Endodermal cell (in vitro differentiated cells): ENCODE measurements around the gene PAK2. TPM values are rescaled to one million over a fixed set of nuclear protein-coding genes. Genes with fewer than 3 reads are reported as not detected.
A peak's percentile ranks its signal among the peaks of the same experiment; 100 is the strongest.

ENCODE experiments used
- DNase-seq: peaks from one replicate; pipeline ENCODE4 v3.0.0-alpha.2; 2017
- H3K27ac ChIP-seq: 2 replicates; pipeline ENCODE4 v1.5.1; 2013; ENCODE audit warnings: mild to moderate bottlenecking, low read depth, low read length, moderate library complexity
- H3K27me3 ChIP-seq: 2 replicates; pipeline ENCODE4 v1.6.1; 2013; ENCODE audit warnings: mild to moderate bottlenecking, low read length, moderate library complexity; ENCODE audit not compliant: insufficient read depth, control insufficient read depth, poor library complexity, severe bottlenecking
- H3K36me3 ChIP-seq: 2 replicates; pipeline ENCODE4 v1.7.0; 2013; ENCODE audit warnings: mild to moderate bottlenecking, low read length, moderate library complexity; ENCODE audit not compliant: control insufficient read depth, insufficient read depth
- H3K4me1 ChIP-seq: one replicate; pipeline ENCODE4 v1.7.0; 2013; ENCODE audit warnings: low read length; ENCODE audit not compliant: control insufficient read depth, insufficient read depth
- H3K4me3 ChIP-seq: 2 replicates; pipeline ENCODE4 v1.5.1; 2013; ENCODE audit warnings: mild to moderate bottlenecking, low read length, moderate library complexity
- H3K9ac ChIP-seq: 2 replicates; pipeline ENCODE4 v1.6.1; 2013; ENCODE audit warnings: mild to moderate bottlenecking, low read length, moderate library complexity; ENCODE audit not compliant: poor library complexity, severe bottlenecking; ENCODE audit errors: extremely low read depth
- H3K9me3 ChIP-seq: 2 replicates; pipeline ENCODE4 v1.6.1; 2013; ENCODE audit warnings: mild to moderate bottlenecking, low read length, moderate library complexity; ENCODE audit not compliant: control insufficient read depth
- H3K27ac Mint-ChIP-seq: 2 replicates; pipeline ENCODE4 v1.8.0; 2020; ENCODE audit warnings: mixed read lengths
- H3K27me3 Mint-ChIP-seq: 2 replicates; pipeline ENCODE4 v1.8.0; 2021; ENCODE audit warnings: mild to moderate bottlenecking, mixed read lengths; ENCODE audit not compliant: insufficient read depth
- H3K36me3 Mint-ChIP-seq: 2 replicates; pipeline ENCODE4 v1.8.0; 2020; ENCODE audit warnings: low read depth, mixed read lengths
- H3K4me1 Mint-ChIP-seq: 2 replicates; pipeline ENCODE4 v1.8.0; 2020; ENCODE audit warnings: mixed read lengths
- H3K4me3 Mint-ChIP-seq: 2 replicates; pipeline ENCODE4 v1.8.0; 2020; ENCODE audit warnings: mild to moderate bottlenecking, moderate library complexity, mixed read lengths
- H3K9me3 Mint-ChIP-seq: 2 replicates; pipeline ENCODE4 v1.8.0; 2020; ENCODE audit warnings: mild to moderate bottlenecking, mixed read lengths
- CTCF ChIP-seq: fragments of 200-600 bp; sonication (generic); conservative IDR thresholded peaks from 2 replicates; pipeline ENCODE4 v1.5.0; 2021; ENCODE audit warnings: antibody characterized with exemption, mild to moderate bottlenecking
- WGBS, 2 experiments: methylation state at CpG; one replicate each; pipeline versions ENCODE4 v1.1.5 to v1.1.7; 2013; ENCODE audit warnings: missing lambda C conversion rate in 2 of 2, mixed read lengths in 1 of 2; ENCODE audit not compliant: insufficient coverage in 1 of 2, insufficient read length in 1 of 2; 5-methylcytosine and 5-hydroxymethylcytosine counted together
- total RNA-seq, 2 donors: library from RNA; stranded (reverse); fragmentation: NEBNext Ultra II Directional in 1 of 2; extraction: Animal tissue kit (Norgen Biotek cat#: 25700) in 1 of 2; gene quantifications; 2 replicates in 1 of 2; 3 replicates in 1 of 2; pipeline ENCODE4 v1.2.1, GENCODE V29; 2021

Gene PAK2
- total RNA-seq, 2 donors from 2014 or later = 58.7 to 76.6 TPM

- no peak overlapping the region for H3K27ac ChIP-seq
- H3K4me3 Mint-ChIP-seq = no peak overlapping the region
- no peaks in the 10 kb centered on the region for H3K4me1 Mint-ChIP-seq
- H3K36me3 Mint-ChIP-seq = peaks cover 60% of the 10 kb centered on the region
- H3K27ac Mint-ChIP-seq = no peak overlapping the region
- H3K9me3 Mint-ChIP-seq = peaks cover 26% of the 10 kb centered on the region
- H3K27me3 Mint-ChIP-seq = no peaks in the 10 kb centered on the region
- H3K27me3 ChIP-seq = no peaks in the 10 kb centered on the region
- WGBS, 2 experiments = 80 to 93% methylated on average over 1 to 4 of the region's 4 CpGs
- peak overlapping the region; percentile 8 for H3K4me3 ChIP-seq
- H3K36me3 ChIP-seq = peaks cover 44% of the 10 kb centered on the region
- TF ChIP-seq CTCF = no peak
- peaks cover 28% of the 10 kb centered on the region for H3K9me3 ChIP-seq
- no peaks in the 10 kb centered on the region for H3K4me1 ChIP-seq
- no peak for DNase-seq
- no peak overlapping the region for H3K9ac ChIP-seq
These were observed 39.1 kb downstream of the PAK2 start for GRCh38 chr3:196778755-196779154.

- WGBS, 2 experiments = 93% methylated on average over 3 to 4 of the region's 4 CpGs
- Histone ChIP-seq H3K9me3 (peaks cover 48% of the 10 kb centered on the region), H3K4me3 (no peak overlapping the region), H3K4me1 (no peaks in the 10 kb centered on the region), H3K27ac (no peak overlapping the region), H3K36me3 (peaks cover 68% of the 10 kb centered on the region), H3K9ac (no peak overlapping the region), H3K27me3 (no peaks in the 10 kb centered on the region)
- Mint-ChIP-seq H3K9me3 (peaks cover 46% of the 10 kb centered on the region), H3K27me3 (no peaks in the 10 kb centered on the region), H3K27ac (no peak overlapping the region), H3K36me3 (peaks cover 77% of the 10 kb centered on the region), H3K4me1 (peaks cover 2% of the 10 kb centered on the region), H3K4me3 (no peak overlapping the region)
- no peak for TF ChIP-seq CTCF
- DNase-seq = no peak
These were observed 42.9 kb downstream of the PAK2 start for GRCh38 chr3:196782511-196782910.

GRCh38 chr3:196788528-196788927, 48.9 kb downstream of the PAK2 start:
- peaks cover 3% of the 10 kb centered on the region for H3K4me1 ChIP-seq
- 80 to 93% methylated on average over 2 to 5 of the region's 5 CpGs for WGBS, 2 experiments
- no peak overlapping the region for H3K4me3 ChIP-seq
- Mint-ChIP-seq H3K27ac (peak overlapping the region; percentile 5), H3K9me3 (peaks cover 67% of the 10 kb centered on the region), H3K4me3 (no peak overlapping the region), H3K4me1 (peaks cover 15% of the 10 kb centered on the region), H3K36me3 (peaks cover 84% of the 10 kb centered on the region), H3K27me3 (no peaks in the 10 kb centered on the region)
- no peak for DNase-seq
- no peak overlapping the region for H3K27ac ChIP-seq
- H3K9me3 ChIP-seq = peaks cover 54% of the 10 kb centered on the region
- no peak for TF ChIP-seq CTCF
- H3K9ac ChIP-seq = no peak overlapping the region
- peaks cover 78% of the 10 kb centered on the region for H3K36me3 ChIP-seq
- H3K27me3 ChIP-seq = no peaks in the 10 kb centered on the region
